ENCODE results near the gene VWC2. TPM values are rescaled to one million over a fixed set of nuclear protein-coding genes. Genes with fewer than 3 reads are reported as not detected.

The VWC2 gene
- 7.7 TPM for total RNA-seq
- long read RNA-seq, full-length matches to known transcripts: 36 of 72 reads
- long read RNA-seq, partial matches to known transcripts: 24 of 72 reads
- long read RNA-seq, other reads (novel, unspliced or antisense): 12 of 72 reads

- ATAC-seq (ENCODE audit: poor library complexity) (peak; percentile 77), DNase-seq (peak; percentile 63)
- intact Hi-C loops (cut with DNase I): loop anchor here (10.0 kb wide), 1 partner anchor 149 kb away; no protein-coding TSS in a partner anchor
These were observed at the start of gene VWC2 for GRCh38 chr7:49773218-49773935. Gene VWC2, plus strand, starts transcription at chr7:49773638. Its CDS starts 1,798 bp downstream, at chr7:49775436.

DNA sequence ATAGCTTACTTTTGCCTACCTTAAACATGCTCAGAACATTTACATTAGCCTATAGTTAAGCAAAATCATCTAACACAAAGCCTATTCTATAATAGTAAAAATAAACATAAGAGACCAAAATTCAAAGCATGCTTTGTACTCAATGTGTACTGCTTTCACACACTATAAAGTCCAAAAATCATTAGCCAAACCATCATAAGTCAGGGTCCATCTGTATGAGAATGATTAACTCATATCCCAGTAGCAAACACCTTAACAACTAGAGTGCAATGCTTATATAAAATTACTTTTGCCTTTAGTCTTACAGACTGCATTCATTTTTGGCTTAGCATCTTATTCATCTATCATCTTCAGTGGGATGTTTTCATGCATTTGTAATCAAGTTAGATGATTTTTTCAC lies 49.4 kb upstream of the VWC2 start:
- intact Hi-C loops (cut with DNase I): no loop called here
- ATAC-seq (ENCODE audit: poor library complexity): no peak
- no peak for DNase-seq

- DNase-seq: no peak
- no peak for ATAC-seq (ENCODE audit: poor library complexity)
- intact Hi-C loops (cut with DNase I): no loop called here
These were observed 41.6 kb upstream of the VWC2 start for GRCh38 chr7:49731836-49732235.

DNA sequence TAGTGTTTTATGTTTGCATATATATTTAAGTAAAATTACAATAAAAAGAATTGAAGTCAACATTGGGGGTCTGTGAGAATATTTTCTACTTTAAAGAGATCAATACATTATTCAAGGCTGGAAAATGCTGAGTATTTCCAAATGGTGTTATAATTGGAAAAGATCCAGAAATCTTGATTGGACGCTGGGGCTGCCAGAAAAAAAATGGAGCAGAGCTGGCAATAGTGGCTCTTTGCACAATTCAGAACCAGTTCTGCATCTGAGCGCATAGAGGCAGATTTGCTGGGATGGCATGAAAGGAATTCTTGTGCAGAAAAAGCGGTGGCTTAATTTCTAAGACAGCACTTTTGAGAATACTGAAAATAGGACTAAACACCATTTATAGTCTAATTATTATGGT lies 10.8 kb upstream of the VWC2 start:
- no peak for ATAC-seq (ENCODE audit: poor library complexity)

GRCh38 chr7:49763791-49764190 lies 9.6 kb upstream of the VWC2 start:
- no peak for DNase-seq
- intact Hi-C loops (cut with DNase I): no loop called here
- ATAC-seq (ENCODE audit: poor library complexity): no peak

More for the DNA sequence above, 10.8 kb upstream of the VWC2 start:
- no peak for DNase-seq
- intact Hi-C loops (cut with DNase I): no loop called here

- DNase-seq (no peak), ATAC-seq (ENCODE audit: poor library complexity) (no peak)
- intact Hi-C loops (cut with DNase I): no loop called here
These were observed 6.5 kb upstream of the VWC2 start for GRCh38 chr7:49766966-49767365.

DNA sequence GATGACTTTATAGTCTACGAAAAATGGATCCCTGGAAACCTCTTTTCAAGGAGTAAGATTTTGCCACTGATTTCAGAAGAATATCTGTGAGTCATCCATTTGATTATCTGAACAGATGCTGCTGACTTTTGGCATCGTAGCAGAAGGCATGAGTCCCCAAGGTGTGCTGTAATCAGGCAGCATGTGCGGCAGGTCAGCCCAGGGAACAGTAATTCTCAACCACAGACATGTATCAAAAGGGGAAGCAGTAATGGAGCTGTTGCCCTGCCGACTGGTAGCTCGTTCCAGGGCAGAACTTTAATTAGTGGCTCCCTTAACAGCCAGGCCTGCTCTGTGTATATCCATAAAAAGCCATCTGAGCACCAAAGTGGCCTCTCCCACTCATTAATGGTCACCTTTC lies 5.7 kb upstream of the VWC2 start:
- intact Hi-C loops (cut with DNase I): no loop called here
- DNase-seq: no peak

GRCh38 chr7:49768254-49768653 lies 5.2 kb upstream of the VWC2 start:
- intact Hi-C loops (cut with DNase I): no loop called here
- ATAC-seq (ENCODE audit: poor library complexity): no peak
- DNase-seq: no peak

More for the DNA sequence above, 5.7 kb upstream of the VWC2 start:
- ATAC-seq (ENCODE audit: poor library complexity): no peak

GRCh38 chr7:49768835-49769234 lies 4.6 kb upstream of the VWC2 start:
- intact Hi-C loops (cut with DNase I): no loop called here
- DNase-seq (no peak), ATAC-seq (ENCODE audit: poor library complexity) (no peak)

DNA sequence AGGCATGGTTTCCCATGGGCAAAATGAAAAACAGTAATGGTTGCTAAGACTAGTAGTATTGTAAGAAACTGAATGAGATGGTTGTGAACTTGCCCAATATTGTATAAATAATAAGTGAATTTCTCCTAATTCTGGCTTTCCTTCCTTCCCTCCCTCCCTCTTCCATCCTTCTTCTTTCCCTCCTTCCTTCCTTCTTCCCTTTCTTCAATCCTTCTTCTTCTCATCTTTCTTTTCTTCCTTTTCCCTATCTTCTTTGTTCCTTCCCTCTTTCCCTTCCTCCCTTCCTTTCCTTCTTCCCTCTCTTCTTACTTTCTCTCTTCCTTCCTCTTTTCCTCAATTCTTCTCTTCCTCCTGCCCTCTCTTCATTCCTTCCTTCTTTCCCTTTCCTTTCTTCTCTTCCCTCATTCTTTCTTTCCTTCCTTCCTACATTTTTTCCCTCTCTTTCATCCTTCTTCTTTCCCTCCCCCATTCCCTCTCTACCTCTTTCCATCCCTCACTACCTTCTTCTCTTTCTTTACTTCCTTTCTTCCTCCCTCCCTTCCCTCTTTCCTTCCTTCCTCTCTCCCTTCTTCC lies 4.1 kb upstream of the VWC2 start:
- ATAC-seq (ENCODE audit: poor library complexity): no peak
- intact Hi-C loops (cut with DNase I): no loop called here
- no peak for DNase-seq

- no peak for ATAC-seq (ENCODE audit: poor library complexity)
- intact Hi-C loops (cut with DNase I): loop anchor here (10.0 kb wide), 1 partner anchor 146 kb away; no protein-coding TSS in a partner anchor
These were observed 2.6 kb upstream of the VWC2 start for GRCh38 chr7:49770838-49771237.

DNA sequence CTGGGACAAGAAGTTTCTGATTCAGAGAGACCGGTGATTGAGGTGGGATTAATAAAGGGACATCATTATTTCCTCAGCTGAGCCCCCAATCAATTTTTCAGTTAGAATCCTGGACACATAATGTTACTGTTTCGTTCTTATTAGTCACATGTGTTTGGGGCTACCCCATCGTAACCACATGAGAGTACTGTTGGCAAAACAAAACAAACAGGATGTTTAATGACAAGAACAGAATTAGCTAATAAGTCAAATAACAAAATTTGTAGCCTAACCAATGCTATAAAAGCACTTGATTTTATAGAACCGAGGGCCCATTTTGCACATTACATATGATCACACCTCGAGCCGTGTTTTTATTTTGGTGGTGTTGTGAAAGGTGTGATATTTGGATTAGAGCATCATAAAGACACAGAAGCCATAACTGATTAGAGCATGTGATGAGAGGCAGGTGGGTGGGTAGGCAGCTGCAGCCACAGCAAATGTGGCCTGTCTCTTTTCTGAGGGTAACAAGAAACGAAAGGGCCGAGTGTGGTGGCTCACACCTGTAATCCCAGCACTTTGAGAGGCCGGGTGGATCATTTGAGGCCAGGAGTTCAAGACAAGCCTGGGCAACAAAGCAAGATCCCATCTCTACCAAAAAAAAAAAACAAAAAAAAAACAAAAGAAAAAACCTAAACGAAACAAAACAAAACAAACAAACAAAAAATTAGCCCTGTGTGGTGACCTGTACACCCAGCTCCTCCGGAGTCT lies 1.8 kb upstream of the VWC2 start:
- ATAC-seq (ENCODE audit: poor library complexity): no peak
- intact Hi-C loops (cut with DNase I): loop anchor here (10.0 kb wide), 1 partner anchor 147 kb away; no protein-coding TSS in a partner anchor
- DNase-seq: no peak

More at GRCh38 chr7:49770838-49771237, 2.6 kb upstream of the VWC2 start:
- no peak for DNase-seq

- DNase-seq (no peak), ATAC-seq (ENCODE audit: poor library complexity) (no peak)
- intact Hi-C loops (cut with DNase I): loop anchor here (10.0 kb wide), 1 partner anchor 148 kb away; no protein-coding TSS in a partner anchor
These were observed 571 bp upstream of the VWC2 start for GRCh38 chr7:49772916-49773217.

- intact Hi-C loops (cut with DNase I): loop anchor here (10.0 kb wide), 1 partner anchor 149 kb away; no protein-coding TSS in a partner anchor
- peak; percentile 57 for ATAC-seq (ENCODE audit: poor library complexity)
- DNase-seq: peak; percentile 50
These were observed 559 bp downstream of the VWC2 start for GRCh38 chr7:49773936-49774458.

DNA sequence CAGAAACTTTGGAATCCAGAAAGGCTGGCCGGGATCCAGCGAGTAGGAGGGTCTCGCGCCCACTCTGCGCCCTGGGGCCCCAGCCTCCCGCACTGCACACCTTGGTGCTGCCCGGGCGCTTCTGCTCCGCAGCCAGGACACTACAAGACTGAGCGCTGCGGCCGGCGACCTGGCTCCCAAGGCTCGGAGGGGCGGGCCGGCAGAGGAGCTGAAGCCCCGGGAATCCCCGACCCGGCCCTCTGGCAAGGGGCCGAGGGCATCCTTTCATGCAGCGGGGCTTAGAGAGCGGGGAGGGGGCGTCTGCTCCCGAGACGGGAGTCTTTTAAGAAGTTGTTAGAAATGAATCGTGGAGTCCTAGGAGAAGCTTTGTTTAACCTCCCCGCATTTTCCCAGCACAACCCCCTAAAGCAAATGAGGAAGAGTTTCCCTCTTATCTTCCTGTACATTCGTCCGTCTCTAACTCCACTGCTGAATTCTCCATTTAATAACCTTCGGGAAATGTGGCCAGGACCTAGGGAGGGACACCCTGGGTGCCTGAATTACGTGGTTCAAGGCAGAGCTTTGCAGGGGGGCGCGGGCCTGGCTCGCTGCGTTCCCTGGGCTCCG lies 1.1 kb downstream of the VWC2 start:
- peak; percentile 52 for DNase-seq
- intact Hi-C loops (cut with DNase I): loop anchor here (10.0 kb wide), 1 partner anchor 150 kb away; no protein-coding TSS in a partner anchor
- ATAC-seq (ENCODE audit: poor library complexity): peak; percentile 42

GRCh38 chr7:49775065-49775948 lies 1.9 kb downstream of the VWC2 start:
- peak; percentile 51 for DNase-seq
- intact Hi-C loops (cut with DNase I): loop anchor here (10.0 kb wide), 1 partner anchor 151 kb away; no protein-coding TSS in a partner anchor
- peak; percentile 31 for ATAC-seq (ENCODE audit: poor library complexity)

GRCh38 chr7:49775949-49776443 lies 2.6 kb downstream of the VWC2 start:
- intact Hi-C loops (cut with DNase I): loop anchor here (10.0 kb wide), 1 partner anchor 151 kb away; no protein-coding TSS in a partner anchor
- ATAC-seq (ENCODE audit: poor library complexity): peak; percentile 23

More at GRCh38 chr7:49775949-49776443, 2.6 kb downstream of the VWC2 start:
- DNase-seq: peak; percentile 48

All from Right ventricle myocardium superior (tissue), 1 donor.